NCI-H510A (cell line): ENCODE data around the gene RAX.

ENCODE experiments used
- DNase-seq: peaks from one replicate; lab custom pipeline; 2025; lab: John Stamatoyannopoulos, UW

RAX gene

GRCh38 chr18:59246796-59247195 lies 26.5 kb downstream of the RAX start:
- DNase-seq: no peak

- DNase-seq: no peak
These were observed 30.3 kb downstream of the RAX start for GRCh38 chr18:59242906-59243305.

GRCh38 chr18:59239642-59240041 lies 33.6 kb downstream of the RAX start:
- no peak for DNase-seq

- DNase-seq: no peak
These were observed 34.9 kb downstream of the RAX start for GRCh38 chr18:59238385-59238784.

GRCh38 chr18:59233017-59233410 lies 40.2 kb downstream of the RAX start:
- DNase-seq: no peak

GRCh38 chr18:59232309-59233016 lies 40.8 kb downstream of the RAX start:
- peak; percentile 14 for DNase-seq

GRCh38 chr18:59231877-59232276 lies 41.4 kb downstream of the RAX start:
- DNase-seq: no peak

- no peak for DNase-seq
These were observed 42.1 kb downstream of the RAX start for GRCh38 chr18:59231114-59231513.

GRCh38 chr18:59229701-59230443 lies 43.4 kb downstream of the RAX start:
- DNase-seq: no peak

- no peak for DNase-seq
These were observed 44.1 kb downstream of the RAX start for GRCh38 chr18:59229191-59229590.

- no peak for DNase-seq
These were observed 44.9 kb downstream of the RAX start for GRCh38 chr18:59228351-59228750.

GRCh38 chr18:59222341-59222740 lies 50.9 kb downstream of the RAX start:
- DNase-seq: no peak

GRCh38 chr18:59220784-59221765 lies 52.2 kb downstream of the RAX start:
- peak; percentile 65 for DNase-seq

GRCh38 chr18:59220164-59220783 lies 53.0 kb downstream of the RAX start:
- DNase-seq: peak; percentile 41

GRCh38 chr18:59219672-59220163 lies 53.5 kb downstream of the RAX start, which contains the start of gene GRP:
Gene GRP (plus strand): TSS chr18:59220158. CDS start chr18:59220266, 108 bp downstream.
- DNase-seq: peak; percentile 66

- DNase-seq: peak; percentile 62
These were observed 55.2 kb downstream of the RAX start for GRCh38 chr18:59218018-59218417.
